GM12878 (cell line): ENCODE measurements around the gene SRCAP. TPM values are rescaled to one million over a fixed set of nuclear protein-coding genes. Genes with fewer than 3 reads are reported as not detected.

ENCODE experiments used
- ATAC-seq: fragments of 200-7000 bp; cut with Tn5 transposase; 3 replicates; pipeline ENCODE4 v1.9.1; 2020; ENCODE audit warnings: mild to moderate bottlenecking, moderate library complexity
- BruUV-seq: library from RNA; stranded (reverse); fragments of 400-500 nt; replicated peaks from 2 replicates; lab custom pipeline; 2021; lab: Mats Ljungman, UMichigan
- CTCF ChIA-PET: fragments of 300-600 bp; sonication (Branson Sonifier 250); formaldehyde crosslinking; extraction: SDS; loops from one replicate; lab custom pipeline; 2021; ENCODE audit warnings: inconsistent platforms; lab: Yijun Ruan, JAX
- POLR2A ChIA-PET: fragments of 350-600 bp; formaldehyde crosslinking; extraction: SDS; loops from one replicate; lab custom pipeline; 2021; ENCODE audit warnings: inconsistent platforms; lab: Charles Lee
- RAD21 ChIA-PET: fragments of 300-600 bp; sonication (Branson Sonifier 250); formaldehyde crosslinking; loops from one replicate; lab custom pipeline; 2023; ENCODE audit warnings: antibody characterized with exemption; ENCODE audit not compliant: unreplicated experiment; lab: Charles Lee
- SMC1A ChIA-PET: fragments of 300-600 bp; sonication (Branson Sonifier 250); formaldehyde crosslinking; loops from one replicate; lab custom pipeline; 2023; ENCODE audit not compliant: unreplicated experiment, uncharacterized antibody; lab: Charles Lee
- DNase-seq: peaks from one replicate; pipeline ENCODE4 v3.0.0-alpha.2; 2011; ENCODE audit warnings: low read depth, low spot score
- FAIRE-seq: peaks from 3 replicates; lab custom pipeline; 2011; peaks lifted over from hg19 to GRCh38; lab: Jason Lieb, UNC
- H2AFZ ChIP-seq: 2 replicates; pipeline ENCODE4 v1.6.0; 2011; ENCODE audit warnings: low read depth, low read length, control low read depth; ENCODE audit not compliant: control insufficient read depth
- H3K27ac ChIP-seq: 2 replicates; pipeline ENCODE4 v1.5.1; 2011; ENCODE audit warnings: control low read depth; ENCODE audit not compliant: control insufficient read depth, insufficient read depth
- H3K27me3 ChIP-seq, 2 experiments: replicated peaks in 1 of 2; 2 replicates each; pipeline versions ENCODE4 v1.6.0 to v1.6.1; 2011; ENCODE audit warnings: low read length in 1 of 2; ENCODE audit not compliant: control insufficient read depth in 2 of 2, insufficient read depth in 2 of 2
- H3K36me3 ChIP-seq, 2 experiments: 2 replicates each; pipeline ENCODE4 v1.5.1; 2011; ENCODE audit warnings: low read length in 1 of 2; ENCODE audit not compliant: control insufficient read depth in 2 of 2, insufficient read depth in 2 of 2
- H3K4me1 ChIP-seq: 2 replicates; pipeline ENCODE4 v1.6.1; 2011; ENCODE audit warnings: mild to moderate bottlenecking, low read length, moderate library complexity, mixed read lengths; ENCODE audit not compliant: control insufficient read depth, insufficient read depth
- H3K4me2 ChIP-seq: 2 replicates; pipeline ENCODE4 v1.6.0; 2011; ENCODE audit warnings: control low read depth; ENCODE audit not compliant: control insufficient read depth, insufficient read depth
- H3K4me3 ChIP-seq: fragments of 200-600 bp; sonication (generic); 2 replicates; pipeline ENCODE4 v1.5.1; 2016
- H3K79me2 ChIP-seq: 2 replicates; pipeline ENCODE4 v1.6.0; 2011; ENCODE audit warnings: low read length; ENCODE audit not compliant: control insufficient read depth, insufficient read depth
- H3K9ac ChIP-seq: 2 replicates; pipeline ENCODE4 v1.8.0; 2011; ENCODE audit warnings: low read length, control low read depth, mixed read lengths; ENCODE audit not compliant: control insufficient read depth, insufficient read depth
- H3K9me3 ChIP-seq: replicated peaks from 3 replicates; pipeline ENCODE4 v1.5.1; 2011; ENCODE audit warnings: mild to moderate bottlenecking, low read length; ENCODE audit not compliant: control insufficient read depth, insufficient read depth
- H4K20me1 ChIP-seq: 2 replicates; pipeline ENCODE4 v1.6.0; 2011; ENCODE audit not compliant: control insufficient read depth, insufficient read depth
- ATF7 ChIP-seq: fragments of 450-650 bp; IDR thresholded peaks from 2 replicates; pipeline ENCODE4 v1.6.1; 2016; ENCODE audit warnings: low read depth, mild to moderate bottlenecking
- BMI1 ChIP-seq: fragments of 450-650 bp; IDR thresholded peaks from 2 replicates; pipeline ENCODE4 v1.6.1; 2016; ENCODE audit warnings: mild to moderate bottlenecking, moderate library complexity, borderline replicate concordance
- CBX5 ChIP-seq: sonication (generic); IDR thresholded peaks from 2 replicates; pipeline ENCODE4 v1.6.1; 2016; ENCODE audit warnings: low read depth, moderate library complexity, mild to moderate bottlenecking, inconsistent platforms
- CHD4 ChIP-seq: fragments of 200-600 bp; sonication (generic); IDR thresholded peaks from 2 replicates; pipeline ENCODE4 v1.6.1; 2016; ENCODE audit warnings: mild to moderate bottlenecking
- EP300 ChIP-seq, 2 experiments: fragments of 150-350 bp in 1 of 2; IDR thresholded peaks; 2 replicates each; pipeline ENCODE4 v1.6.1; 2011 to 2012; ENCODE audit warnings: low read depth in 2 of 2, low read length in 2 of 2, borderline replicate concordance in 1 of 2, improper control_type of control experiment in 1 of 2, inconsistent platforms in 1 of 2; ENCODE audit not compliant: control insufficient read depth in 1 of 2
- FOXM1 ChIP-seq: IDR thresholded peaks from 2 replicates; pipeline ENCODE4 v1.6.1; 2012; ENCODE audit warnings: low read depth, mild to moderate bottlenecking, inconsistent platforms, low read length, moderate library complexity
- HDGF ChIP-seq: fragments of 450-650 bp; IDR thresholded peaks from 2 replicates; pipeline ENCODE4 v1.6.1; 2016; ENCODE audit warnings: antibody characterized with exemption
- NBN ChIP-seq: fragments of 450-650 bp; IDR thresholded peaks from 2 replicates; pipeline ENCODE4 v1.6.1; 2016
- NFIC ChIP-seq: IDR thresholded peaks from 2 replicates; pipeline ENCODE4 v1.6.1; 2012; ENCODE audit warnings: low read depth, mild to moderate bottlenecking, inconsistent platforms, low read length, moderate library complexity
- NKRF ChIP-seq: fragments of 450-650 bp; conservative IDR thresholded peaks from 2 replicates; pipeline ENCODE4 v1.6.1; 2017; ENCODE audit warnings: mild to moderate bottlenecking, moderate library complexity
- PAX8 ChIP-seq: fragments of 450-650 bp; IDR thresholded peaks from 2 replicates; pipeline ENCODE4 v1.6.1; 2017; ENCODE audit warnings: mild to moderate bottlenecking, moderate library complexity
- ZNF207 ChIP-seq: fragments of 450-650 bp; IDR thresholded peaks from 2 replicates; pipeline ENCODE4 v1.6.1; 2014; ENCODE audit warnings: antibody characterized with exemption, mild to moderate bottlenecking, borderline replicate concordance
- WGBS: methylation state at CpG from one replicate; pipeline ENCODE4 v1.1.6; 2016; ENCODE audit warnings: low lambda C conversion rate; ENCODE audit not compliant: insufficient replicate concordance, insufficient coverage; ENCODE audit errors: missing lambda C conversion rate; 5-methylcytosine and 5-hydroxymethylcytosine counted together
- in situ Hi-C: fragments of 300-500 bp; cut with MboI; formaldehyde crosslinking; loops from 9 replicates; pipeline ENCODE4 v1.14.3; 2018; ENCODE audit warnings: mixed read lengths
- intact Hi-C: fragments of 100-400 bp; cut with micrococcal nuclease; formaldehyde crosslinking; loops from one replicate; pipeline ENCODE4 v1.14.2; 2022; ENCODE audit not compliant: unreplicated experiment
- polyA plus RNA-seq, 11 experiments: library from polyadenylated mRNA; depleted of rRNA in 4 of 11; unstranded in 6 of 11; stranded (reverse) in 5 of 11; fragments of >200 nt; fragmentation: Nextera tagmentation in 4 of 11; fragmentation: Illumina TruSeq in 1 of 11; extraction: Ambion mirVana in 4 of 11; extraction: Trizol in 1 of 11; gene quantifications; 1 replicate in 1 of 11; 2 replicates in 10 of 11; pipeline versions ENCODE4 v1.2.1 to v1.2.3, GENCODE V29; 2011 to 2016; ENCODE audit warnings: inconsistent platforms in 2 of 11, missing spikeins in 2 of 11, low read depth in 1 of 11
- total RNA-seq, 4 experiments: library from RNA; depleted of rRNA in 3 of 4; stranded (reverse); fragments of >200 nt in 3 of 4; fragmentation: Illumina TruSeq in 1 of 4; extraction: Trizol in 1 of 4; gene quantifications; 2 replicates each; pipeline versions ENCODE4 v1.2.1 to v1.2.3, GENCODE V29; 2013 to 2021

The SRCAP gene
- total and polyA plus RNA-seq, 10 of the 15 experiments (the other 5 are each of a cell fraction or from before 2014, with no cell fraction given), result 0.24 to 58.4 (median 11.6) TPM

- Histone ChIP-seq H3K79me2 (peaks cover 44% of the 10 kb centered on the region), H3K9me3 (no peaks in the 10 kb centered on the region; the same call in 2 of the 3 replicates), H3K4me1 (peaks cover 15% of the 10 kb centered on the region), H4K20me1 (0 out of 2 replicates have a peak, but pooled peaks cover 4% of the 10 kb centered on the region), H3K27ac (no peak overlapping the region), H3K9ac (no peak overlapping the region), H3K36me3 (peaks cover 28 to 38% of the 10 kb centered on the region in 2 experiments), H3K4me2 (no peak overlapping the region), H3K4me3 (no peak overlapping the region), H3K27me3 (no peaks in the 10 kb centered on the region), H2AFZ (no peak overlapping the region)
- CTCF ChIA-PET, result interaction anchor here (1.0 kb wide), 1 partner anchor 33 kb away, joined by 3 read pairs; no protein-coding TSS in a partner anchor
- SMC1A ChIA-PET, result no interaction called here
- POLR2A ChIA-PET, result no interaction called here
- RAD21 ChIA-PET, result no interaction called here
- no peak for DNase-seq
- intact Hi-C loops, result no loop called here
- no peak for ATAC-seq
- no TSS peak for BruUV-seq
- TF ChIP-seq NKRF (no peak), NBN (no peak), NFIC (no peak), ZNF207 (no peak), BMI1 (no peak), PAX8 (no peak), HDGF (no peak), CBX5 (no peak), ATF7 (no peak), CHD4 (no peak), FOXM1 (no peak), EP300 (IDR thresholded peaks at IDR 0.05; ENCODE audit: borderline replicate concordance in 1 of 2, control insufficient read depth in 1 of 2, low read depth in 2 of 2, low read length in 2 of 2) (no peak)
- in situ Hi-C loops, result loop anchor here (5.0 to 25.0 kb wide), 2 partner anchors 33 to 1223 kb away; partner anchors contain the start of gene SRCAP
- no peak for FAIRE-seq
- WGBS, result 94% methylated on average over 15 of the region's 15 CpGs
Measured at GRCh38 chr16:30664616-30665109, 34.3 kb upstream of the SRCAP start.
